ENCODE measurements around the gene CBX4. TPM values are rescaled to one million over a fixed set of nuclear protein-coding genes. Genes with fewer than 3 reads are reported as not detected.

The CBX4 gene
- total and polyA plus RNA-seq, 2 of the 13 experiments (the other 11 are each of a cell fraction or from before 2014, with no cell fraction given), result 25.8 to 50.8 TPM

GRCh38 chr17:79803997-79804855 lies 35.0 kb downstream of the CBX4 start (continued):
- TF ChIP-seq JDP2 (CRISPR knock-in tag; IDR thresholded peaks at IDR 0.05; ENCODE audit: borderline replicate concordance), result no peak
- peak; percentile 66; the same call in 1 of the 2 replicates for TF ChIP-seq KAT7 (CRISPR knock-in tag; IDR thresholded peaks at IDR 0.05; ENCODE audit: borderline replicate concordance)
- TF ChIP-seq ZNF782 (CRISPR knock-in tag; IDR thresholded peaks at IDR 0.05; ENCODE audit: borderline replicate concordance), result peak; percentile 96
- TF ChIP-seq ZNF704 (CRISPR knock-in tag; IDR thresholded peaks at IDR 0.05; ENCODE audit: borderline replicate concordance), result peak; percentile 69; the same call in 1 of the 2 replicates
- TF ChIP-seq REL (CRISPR knock-in tag; conservative IDR thresholded peaks at IDR 0.05), result peak; percentile 86
- TF ChIP-seq ZSCAN21 (CRISPR knock-in tag; IDR thresholded peaks at IDR 0.05; ENCODE audit: borderline replicate concordance), result peak; percentile 85
- no peak for TF ChIP-seq ZNF432 (CRISPR knock-in tag; IDR thresholded peaks at IDR 0.05; ENCODE audit: borderline replicate concordance)
- TF ChIP-seq NAIF1 (CRISPR knock-in tag; IDR thresholded peaks at IDR 0.05; ENCODE audit: borderline replicate concordance), result peak; percentile 33; the same call in 1 of the 2 replicates
- peak; percentile 78; the same call in 1 of the 2 replicates for TF ChIP-seq ZSCAN12 (CRISPR knock-in tag; IDR thresholded peaks at IDR 0.05)
- peak; percentile 78; the same call in 1 of the 2 replicates for TF ChIP-seq ZNF784 (CRISPR knock-in tag; IDR thresholded peaks at IDR 0.05; ENCODE audit: borderline replicate concordance)
- TF ChIP-seq GPN1 (CRISPR knock-in tag; IDR thresholded peaks at IDR 0.05; ENCODE audit: borderline replicate concordance), result no peak
- TF ChIP-seq SRSF9 (IDR thresholded peaks at IDR 0.05; ENCODE audit: borderline replicate concordance, insufficient read depth, low read depth, low read length, poor library complexity, severe bottlenecking), result no peak
- TF ChIP-seq MXD4 (CRISPR knock-in tag; IDR thresholded peaks at IDR 0.05), result no peak
- no peak for TF ChIP-seq LCORL (IDR thresholded peaks at IDR 0.05)
- peak; percentile 84 for TF ChIP-seq LCORL (CRISPR knock-in tag; IDR thresholded peaks at IDR 0.05)
- no peak for TF ChIP-seq THRA (CRISPR knock-in tag; IDR thresholded peaks at IDR 0.05; ENCODE audit: borderline replicate concordance)
- TF ChIP-seq ZNF780A (CRISPR knock-in tag; IDR thresholded peaks at IDR 0.05), result no peak
- peak; percentile 59 for TF ChIP-seq DR1 (CRISPR knock-in tag; IDR thresholded peaks at IDR 0.05)
- TF ChIP-seq LRRFIP1 (CRISPR knock-in tag; conservative IDR thresholded peaks at IDR 0.05), result no peak
- TF ChIP-seq ZNF547 (CRISPR knock-in tag; IDR thresholded peaks at IDR 0.05), result peak; percentile 95
- no peak for TF ChIP-seq ZNF740 (CRISPR knock-in tag; IDR thresholded peaks at IDR 0.05)
- no peak for TF ChIP-seq TOPORS (CRISPR knock-in tag; IDR thresholded peaks at IDR 0.05)
